GM21515 (cell line): ENCODE data around the gene MYO5B.
"Not testable (repeated sequence)": the region's sequence is repeated elsewhere in the genome, so short reads cannot be mapped to it uniquely, and the experiment has no call there.

Source experiments
- ATAC-seq: cut with Tn5 transposase; IDR thresholded peaks from one replicate; pipeline ENCODE4 v1.9.1; 2021; ENCODE audit not compliant: unreplicated experiment

The MYO5B gene

DNA sequence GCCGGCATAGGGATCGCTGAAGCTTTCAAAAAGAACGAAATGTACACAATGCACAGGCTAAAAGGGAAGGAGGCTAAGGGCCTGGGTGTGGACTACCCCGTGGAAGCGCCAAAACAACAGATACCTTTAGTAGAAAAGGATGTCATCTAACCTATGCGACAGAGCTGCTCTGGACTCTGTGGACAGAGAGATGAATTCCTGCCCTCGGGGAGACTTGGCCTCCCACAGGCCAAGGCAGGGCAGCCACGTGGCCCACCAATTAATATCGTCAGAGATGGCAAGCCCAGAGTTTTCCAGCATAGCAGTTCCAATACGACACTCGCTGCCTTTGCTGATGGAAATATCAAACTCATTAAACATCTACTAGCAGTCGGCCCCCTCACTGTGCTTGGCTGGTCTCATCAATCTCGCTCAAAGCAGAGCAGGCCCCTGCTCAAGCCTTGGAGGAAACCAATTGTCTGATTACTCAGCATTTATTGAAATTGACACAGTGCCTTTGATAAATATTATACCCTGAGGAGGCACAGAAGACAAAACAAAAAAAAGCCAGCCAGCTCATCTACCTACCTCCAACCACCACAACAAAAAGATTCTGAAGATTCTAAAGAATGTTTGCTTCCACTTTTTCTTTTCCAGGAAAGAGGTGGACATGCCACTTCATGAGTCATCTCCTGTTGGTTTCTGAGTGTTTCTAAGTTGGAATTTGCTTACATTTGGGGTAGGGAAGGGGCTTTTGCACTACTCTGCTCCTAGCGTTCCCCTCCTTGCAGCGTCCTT, 302.6 kb downstream of the MYO5B start:
- no peak for ATAC-seq

- no peak for ATAC-seq
These were observed 304.9 kb downstream of the MYO5B start for GRCh38 chr18:49890041-49890440.

- ATAC-seq: not testable (repeated sequence)
These were observed 305.4 kb downstream of the MYO5B start for GRCh38 chr18:49889552-49889951.

- no peak for ATAC-seq
These were observed 307.8 kb downstream of the MYO5B start for GRCh38 chr18:49886891-49887764.

GRCh38 chr18:49884959-49885358, 310.0 kb downstream of the MYO5B start:
- ATAC-seq: no peak

- ATAC-seq: no peak
These were observed 310.5 kb downstream of the MYO5B start for GRCh38 chr18:49884465-49884864.

DNA sequence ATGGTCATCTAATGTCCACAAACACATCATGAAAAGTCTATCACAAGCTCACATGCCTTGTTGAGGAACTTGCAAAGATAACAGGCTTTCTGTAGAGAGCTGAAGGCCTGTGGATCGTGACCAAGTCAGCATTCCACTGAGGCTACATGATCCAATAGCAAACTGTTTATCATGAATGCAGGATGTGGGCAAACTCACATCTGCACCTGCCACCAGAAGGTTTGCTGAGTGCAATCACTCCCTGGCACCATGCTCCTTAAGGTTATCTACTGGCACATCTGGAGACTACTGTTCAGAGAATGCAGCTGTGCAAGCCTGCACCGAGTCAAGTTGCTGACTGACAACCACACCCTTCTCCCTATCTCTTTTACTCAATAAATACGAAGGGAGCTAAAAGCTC, 314.3 kb downstream of the MYO5B start:
- no peak for ATAC-seq

GRCh38 chr18:49879271-49879580, 315.7 kb downstream of the MYO5B start:
- no peak for ATAC-seq

DNA sequence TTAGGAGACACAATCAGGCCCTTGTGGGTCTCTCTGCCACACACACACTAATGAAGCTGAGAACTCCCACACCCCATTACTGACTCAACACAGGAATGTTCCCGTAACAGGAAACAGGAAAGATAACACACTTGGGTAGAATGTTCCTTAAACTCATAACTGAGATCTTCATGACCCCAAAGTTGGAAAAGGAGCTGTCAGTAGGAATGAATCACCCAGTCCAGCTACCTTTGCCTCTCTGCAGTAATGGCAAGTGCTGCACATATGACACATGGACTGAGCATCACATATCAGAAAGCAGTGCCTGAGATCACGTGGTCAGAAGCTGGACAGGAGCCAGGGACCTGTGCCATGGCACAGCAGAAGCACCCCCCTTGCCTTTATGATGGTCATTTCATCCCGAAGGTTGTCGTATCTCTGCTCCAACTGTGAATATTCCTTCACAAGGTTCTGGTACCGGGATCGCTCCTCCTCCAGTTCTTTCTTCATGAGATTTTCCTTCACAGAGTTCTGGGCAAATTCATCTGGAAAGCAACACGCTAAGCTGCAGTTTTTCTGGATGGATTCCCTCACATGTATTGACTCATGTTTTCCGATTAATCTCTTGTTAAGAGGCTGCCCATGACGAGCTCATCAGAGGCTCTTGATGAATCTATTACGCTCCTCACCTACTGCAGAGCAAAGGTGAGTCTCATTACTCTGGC, 316.2 kb downstream of the MYO5B start:
- ATAC-seq: no peak

DNA sequence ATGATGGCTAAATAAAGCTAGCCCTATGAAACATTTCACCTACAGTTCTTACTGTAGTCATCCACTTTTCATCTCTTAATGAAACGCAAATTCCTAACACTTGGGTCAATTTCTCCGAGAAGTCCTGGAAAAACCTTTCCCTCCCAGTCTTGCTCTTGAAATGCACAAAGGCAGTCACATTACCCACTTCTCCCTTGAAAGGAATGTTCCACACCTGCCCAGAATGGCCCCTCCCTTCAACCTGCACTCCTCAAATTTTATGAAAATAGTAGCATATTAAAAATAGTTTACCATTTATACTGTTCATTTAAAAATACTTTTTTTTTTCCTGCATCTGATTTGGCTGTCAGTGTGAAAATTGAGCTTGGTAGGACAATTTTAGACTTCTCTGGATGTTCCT, 316.9 kb downstream of the MYO5B start:
- ATAC-seq: no peak

DNA sequence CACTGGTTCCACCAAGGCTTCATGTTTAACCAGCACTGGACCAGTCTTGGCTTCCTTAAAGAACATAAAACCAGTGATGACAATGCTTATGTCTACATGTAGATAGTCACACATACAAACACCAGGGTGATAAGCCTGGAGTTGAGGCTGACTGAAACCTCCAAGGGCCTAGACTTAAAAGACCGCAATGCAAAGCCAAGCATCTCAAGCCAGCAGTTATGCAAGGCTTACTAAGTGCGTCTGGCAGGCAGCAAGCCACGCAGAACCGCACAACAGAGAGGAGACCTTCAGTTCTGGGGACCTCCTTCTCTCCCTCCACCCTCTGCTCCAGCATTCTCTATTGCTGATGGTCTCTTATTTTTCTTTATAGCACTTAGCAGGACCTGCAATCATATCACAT, 318.4 kb downstream of the MYO5B start:
- no peak for ATAC-seq

GRCh38 chr18:49875783-49876182, 319.2 kb downstream of the MYO5B start:
- ATAC-seq: no peak

DNA sequence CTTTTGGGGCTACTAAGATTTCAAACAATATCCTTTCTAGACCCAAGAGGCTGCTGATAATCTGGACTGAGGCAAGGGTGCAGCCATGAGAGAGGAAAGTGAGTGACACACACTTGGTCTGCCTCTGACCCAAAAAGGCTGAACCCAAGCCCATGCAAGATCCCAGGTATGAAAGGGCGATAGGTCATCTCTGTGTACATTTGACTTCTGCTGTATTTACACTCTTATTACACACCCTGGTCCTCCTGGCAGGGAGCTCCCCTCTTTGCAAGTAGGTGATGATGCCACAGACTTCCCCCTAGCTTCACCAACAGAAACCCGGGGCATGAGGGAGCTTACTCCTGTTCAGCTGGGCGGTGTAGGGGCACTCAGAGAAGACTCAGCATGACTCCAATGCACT, 319.8 kb downstream of the MYO5B start:
- ATAC-seq: no peak

DNA sequence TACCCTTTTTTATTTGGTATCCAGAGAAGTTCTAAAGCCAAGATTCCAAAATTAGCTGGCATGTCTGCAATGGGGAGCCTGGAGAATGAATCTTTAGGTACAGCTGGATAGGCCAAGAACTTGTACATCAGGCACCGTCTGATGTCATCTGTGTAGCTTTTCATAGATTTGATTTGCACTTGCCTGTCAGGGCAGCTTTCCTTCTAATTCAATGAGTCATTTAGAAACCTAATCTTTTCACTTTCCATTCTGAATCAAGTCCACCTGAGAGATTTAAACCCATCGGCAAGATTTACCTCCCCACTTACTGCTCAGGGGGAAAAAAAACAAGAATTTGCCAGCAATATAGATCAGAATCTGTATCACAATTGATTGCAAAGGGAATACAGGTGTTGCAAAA, 320.7 kb downstream of the MYO5B start:
- ATAC-seq: no peak

DNA sequence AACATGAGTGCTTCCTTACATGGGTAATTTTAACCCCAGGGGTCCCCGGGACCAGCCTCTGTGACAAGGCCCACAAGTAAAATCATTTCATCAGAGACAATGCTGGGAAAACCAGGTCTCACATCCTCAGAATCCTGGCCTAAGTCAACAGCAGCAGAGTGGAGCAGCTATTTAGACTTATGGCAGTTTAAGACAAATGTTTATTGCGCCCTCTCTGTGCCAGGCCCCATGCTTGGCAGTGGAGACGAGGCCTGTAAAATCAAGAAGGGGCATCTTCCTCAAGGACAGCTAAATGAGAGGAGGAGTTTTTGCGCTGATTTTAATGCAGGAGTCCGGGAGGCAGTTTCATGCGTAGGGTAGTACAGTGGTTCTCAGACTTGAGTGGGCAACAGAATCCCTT, 325.6 kb downstream of the MYO5B start:
- no peak for ATAC-seq

DNA sequence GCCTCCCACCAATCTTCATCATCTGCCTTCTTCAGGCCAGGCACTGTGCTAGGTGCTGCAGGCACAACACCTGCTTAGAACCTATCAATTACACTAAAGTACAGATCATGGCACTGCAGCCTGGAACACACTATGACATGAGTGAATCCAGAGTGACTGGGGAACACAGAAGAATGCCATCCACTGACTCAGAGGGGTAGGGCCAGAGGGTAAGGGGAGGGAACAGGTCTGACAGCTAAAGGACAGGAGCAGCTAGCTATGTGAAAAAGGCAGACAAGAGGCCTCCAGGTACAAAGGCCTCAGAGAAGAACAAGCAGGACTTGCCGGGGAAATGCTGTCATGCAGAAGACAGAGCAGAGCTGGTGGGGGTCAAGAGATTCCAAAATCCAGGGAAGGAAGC, 328.3 kb downstream of the MYO5B start:
- ATAC-seq: no peak

DNA sequence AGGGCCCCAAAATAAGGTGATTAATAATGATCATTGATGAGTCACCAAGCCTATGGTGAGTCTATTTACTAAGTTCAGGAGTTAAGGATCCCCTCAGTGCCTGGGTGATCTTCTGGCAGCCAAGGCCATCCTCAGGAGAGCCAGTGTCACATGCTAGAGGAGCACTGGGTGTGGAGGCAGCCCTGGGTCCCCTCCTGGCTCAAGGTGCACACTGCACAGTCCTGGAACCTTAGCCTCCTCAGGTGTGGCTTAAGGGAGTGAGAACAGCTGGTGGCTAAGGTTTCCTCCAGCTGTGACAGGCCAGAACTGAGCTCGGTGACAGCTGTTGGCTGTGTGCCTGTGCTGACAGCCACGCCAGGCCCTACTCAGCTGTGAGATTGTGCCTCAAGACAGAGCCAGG, 329.5 kb downstream of the MYO5B start:
- no peak for ATAC-seq

DNA sequence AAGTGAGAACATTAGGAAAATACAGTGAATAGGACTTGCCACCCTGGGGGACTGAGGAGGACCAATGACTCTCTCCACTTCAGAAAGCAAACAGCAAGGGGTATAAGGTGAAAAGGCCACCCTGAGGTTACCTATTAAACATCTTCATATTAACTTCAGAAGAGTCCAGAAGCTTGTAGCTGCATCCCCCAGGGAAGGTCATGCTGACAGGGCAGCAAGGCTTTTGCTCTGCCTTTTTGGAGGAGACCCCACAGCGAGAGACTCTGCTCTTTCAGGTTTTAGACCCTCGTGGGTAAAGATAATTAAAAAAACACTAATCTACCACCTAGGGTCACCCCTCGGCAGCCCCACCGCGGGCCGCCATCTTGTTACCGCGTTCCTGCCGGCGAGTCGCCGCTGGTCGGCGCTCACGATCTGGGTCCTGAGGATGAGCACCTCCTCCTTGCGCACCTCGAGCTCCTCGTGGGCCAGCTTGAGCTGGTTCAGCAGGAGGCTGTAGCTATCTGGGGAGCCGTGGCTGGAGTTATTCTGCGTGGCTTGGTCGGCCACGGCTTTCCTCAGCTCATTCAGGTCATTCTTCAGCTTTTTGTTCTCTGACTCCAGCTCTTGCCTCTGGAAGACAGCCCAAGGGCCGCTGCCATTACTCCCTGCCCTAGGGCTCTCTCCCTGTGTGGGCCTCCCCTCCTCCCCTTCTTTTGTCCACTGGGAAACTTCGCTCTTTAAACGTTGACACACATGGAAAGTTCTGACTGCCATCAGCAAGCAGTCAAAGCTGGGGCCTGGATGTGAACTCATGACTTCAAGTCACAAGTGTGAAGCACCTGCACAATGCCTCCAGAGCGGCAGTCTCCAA, 331.0 kb downstream of the MYO5B start:
- no peak for ATAC-seq

- ATAC-seq: no peak
These were observed 332.1 kb downstream of the MYO5B start for GRCh38 chr18:49862656-49863385.

- ATAC-seq: no peak
These were observed 333.3 kb downstream of the MYO5B start for GRCh38 chr18:49861659-49862058.
